H9 (cell line): ENCODE results near the gene INTS3. TPM values are rescaled to one million over a fixed set of nuclear protein-coding genes. Genes with fewer than 3 reads are reported as not detected.

Experiments
- DNase-seq: peaks from one replicate; pipeline ENCODE4 v3.0.0-alpha.2; 2017
- H2AFZ ChIP-seq: one replicate; pipeline ENCODE4 v1.6.1; 2013; ENCODE audit warnings: mild to moderate bottlenecking, low read length, control low read depth, moderate library complexity
- H2AK5ac ChIP-seq: 2 replicates; pipeline ENCODE4 v1.6.1; 2013; ENCODE audit warnings: low read length, control low read depth, mixed read lengths; ENCODE audit not compliant: insufficient read length
- H2BK120ac ChIP-seq: one replicate; pipeline ENCODE4 v1.6.1; 2013; ENCODE audit warnings: low read depth, mild to moderate bottlenecking, low read length, control low read depth, inconsistent platforms; ENCODE audit not compliant: poor library complexity, severe bottlenecking
- H2BK12ac ChIP-seq: 2 replicates; pipeline ENCODE4 v1.6.1; 2013; ENCODE audit warnings: low read length, control low read depth, mixed read lengths, low read depth; ENCODE audit not compliant: insufficient read length
- H2BK15ac ChIP-seq: 2 replicates; pipeline ENCODE4 v1.6.1; 2013; ENCODE audit warnings: low read depth, low read length, control low read depth
- H2BK20ac ChIP-seq: one replicate; pipeline ENCODE4 v1.6.1; 2013; ENCODE audit warnings: low read depth, mild to moderate bottlenecking, low read length, control low read depth, inconsistent platforms; ENCODE audit not compliant: poor library complexity, severe bottlenecking
- H2BK5ac ChIP-seq: 2 replicates; pipeline ENCODE4 v1.6.1; 2013; ENCODE audit warnings: low read length, control low read depth, mixed read lengths; ENCODE audit not compliant: insufficient read length
- H3K14ac ChIP-seq: 2 replicates; pipeline ENCODE4 v1.6.1; 2013; ENCODE audit warnings: low read length, control low read depth; ENCODE audit not compliant: insufficient read depth
- H3K18ac ChIP-seq: 2 replicates; pipeline ENCODE4 v1.6.1; 2013; ENCODE audit warnings: low read depth, mild to moderate bottlenecking, mixed read lengths, low read length, control low read depth; ENCODE audit not compliant: insufficient read length
- H3K23ac ChIP-seq: 2 replicates; pipeline ENCODE4 v1.6.1; 2013; ENCODE audit warnings: low read length, control low read depth, mixed read lengths, low read depth; ENCODE audit not compliant: insufficient read length
- H3K23me2 ChIP-seq: 2 replicates; pipeline ENCODE4 v1.6.1; 2013; ENCODE audit warnings: low read depth, mild to moderate bottlenecking, mixed read lengths, low read length, control low read depth; ENCODE audit not compliant: insufficient read length, poor library complexity, severe bottlenecking
- H3K27ac ChIP-seq: 2 replicates; pipeline ENCODE4 v1.5.1; 2013; ENCODE audit warnings: low read length, control low read depth, mixed read lengths, low read depth; ENCODE audit not compliant: insufficient read length
- H3K27me3 ChIP-seq: 2 replicates; pipeline ENCODE4 v1.6.1; 2013; ENCODE audit warnings: low read length, control low read depth, inconsistent platforms; ENCODE audit not compliant: insufficient read depth
- H3K4ac ChIP-seq: 2 replicates; pipeline ENCODE4 v1.6.1; 2013; ENCODE audit warnings: low read depth, mild to moderate bottlenecking, control low read depth, inconsistent platforms, low read length, moderate library complexity
- H3K4me1 ChIP-seq: 2 replicates; pipeline ENCODE4 v1.6.1; 2013; ENCODE audit warnings: low read length, control low read depth, inconsistent platforms; ENCODE audit not compliant: insufficient read depth
- H3K4me2 ChIP-seq: 2 replicates; pipeline ENCODE4 v1.6.1; 2013; ENCODE audit warnings: low read length, control low read depth, mixed read lengths; ENCODE audit not compliant: insufficient read length, insufficient read depth
- H3K56ac ChIP-seq: 2 replicates; pipeline ENCODE4 v1.6.1; 2013; ENCODE audit warnings: low read depth, mild to moderate bottlenecking, mixed read lengths, low read length, control low read depth; ENCODE audit not compliant: insufficient read length
- H3K79me1 ChIP-seq: 2 replicates; pipeline ENCODE4 v1.6.1; 2013; ENCODE audit warnings: low read depth, mild to moderate bottlenecking, moderate library complexity, low read length, control low read depth, inconsistent platforms; ENCODE audit not compliant: insufficient read depth, poor library complexity, severe bottlenecking
- H3K79me2 ChIP-seq: 2 replicates; pipeline ENCODE4 v1.6.1; 2013; ENCODE audit warnings: low read length, control low read depth, inconsistent platforms; ENCODE audit not compliant: insufficient read depth
- H3K9ac ChIP-seq: 2 replicates; pipeline ENCODE4 v1.6.1; 2013; ENCODE audit warnings: low read length, control low read depth, mixed read lengths; ENCODE audit not compliant: insufficient read length; ENCODE audit errors: extremely low read depth
- H3K9me3 ChIP-seq: one replicate; pipeline ENCODE4 v1.6.1; 2013; ENCODE audit warnings: low read depth, low read length, inconsistent platforms; ENCODE audit not compliant: control insufficient read depth
- H3T11ph ChIP-seq: one replicate; pipeline ENCODE4 v1.6.1; 2013; ENCODE audit warnings: mild to moderate bottlenecking, low read length, control low read depth, inconsistent platforms
- H4K20me1 ChIP-seq: one replicate; pipeline ENCODE4 v1.6.1; 2013; ENCODE audit not compliant: control insufficient read depth, insufficient read length, insufficient read depth
- H4K5ac ChIP-seq: 2 replicates; pipeline ENCODE4 v1.6.1; 2013; ENCODE audit warnings: low read depth, mild to moderate bottlenecking, mixed read lengths, low read length, control low read depth; ENCODE audit not compliant: insufficient read length
- H4K8ac ChIP-seq: replicated peaks from 2 replicates; pipeline ENCODE4 v1.6.1; 2013; ENCODE audit warnings: low read length, control low read depth, mixed read lengths, low read depth; ENCODE audit not compliant: insufficient read length
- H4K91ac ChIP-seq: 2 replicates; pipeline ENCODE4 v1.6.1; 2013; ENCODE audit warnings: low read depth, mild to moderate bottlenecking, moderate library complexity, mixed read lengths, low read length, control low read depth; ENCODE audit not compliant: insufficient read length
- H3K27ac Mint-ChIP-seq, 3 experiments: 2 replicates in 2 of 3; 3 replicates in 1 of 3; pipeline ENCODE4 v1.8.0; 2020 to 2021; ENCODE audit warnings: mixed read lengths in 3 of 3, mild to moderate bottlenecking in 1 of 3, moderate library complexity in 1 of 3
- H3K27me3 Mint-ChIP-seq: 2 replicates; pipeline ENCODE4 v1.8.0; 2021; ENCODE audit warnings: low read depth, mild to moderate bottlenecking, moderate library complexity, mixed read lengths
- H3K36me3 Mint-ChIP-seq, 3 experiments: 2 replicates in 2 of 3; 3 replicates in 1 of 3; pipeline ENCODE4 v1.8.0; 2020 to 2021; ENCODE audit warnings: low read depth in 3 of 3, mixed read lengths in 3 of 3; ENCODE audit not compliant: insufficient read depth in 1 of 3
- H3K4me1 Mint-ChIP-seq, 2 experiments: 2 replicates each; pipeline ENCODE4 v1.8.0; 2020; ENCODE audit warnings: mixed read lengths in 2 of 2
- H3K4me3 Mint-ChIP-seq, 2 experiments: 2 replicates in 1 of 2; 3 replicates in 1 of 2; pipeline ENCODE4 v1.8.0; 2020 to 2021; ENCODE audit warnings: mild to moderate bottlenecking in 2 of 2, mixed read lengths in 2 of 2, moderate library complexity in 1 of 2
- H3K9me3 Mint-ChIP-seq, 2 experiments: 2 replicates in 1 of 2; 3 replicates in 1 of 2; pipeline ENCODE4 v1.8.0; 2020; ENCODE audit warnings: mild to moderate bottlenecking in 2 of 2, mixed read lengths in 2 of 2, moderate library complexity in 1 of 2
- WGBS: extraction: QIAGEN DNeasy Blood & Tissue Kit; methylation state at CpG from one replicate; pipeline ENCODE4 v1.1.7; 2013; ENCODE audit warnings: missing lambda C conversion rate, low lambda C conversion rate, mixed read lengths; ENCODE audit not compliant: insufficient read length; ENCODE audit errors: extremely low coverage; 5-methylcytosine and 5-hydroxymethylcytosine counted together
- total RNA-seq: library from RNA; stranded (reverse); gene quantifications from 2 replicates; pipeline ENCODE4 v1.2.1, GENCODE V29; 2021
- TF ChIP-seq, protein P1 (sequence below): fragments of 200-600 bp; sonication (generic); conservative IDR thresholded peaks from 3 replicates; pipeline ENCODE4 v1.8.0; 2021; ENCODE audit warnings: antibody characterized with exemption, mild to moderate bottlenecking

INTS3 gene
- total RNA-seq, 1 experiment from 2014 or later, result 67.1 TPM

DNA sequence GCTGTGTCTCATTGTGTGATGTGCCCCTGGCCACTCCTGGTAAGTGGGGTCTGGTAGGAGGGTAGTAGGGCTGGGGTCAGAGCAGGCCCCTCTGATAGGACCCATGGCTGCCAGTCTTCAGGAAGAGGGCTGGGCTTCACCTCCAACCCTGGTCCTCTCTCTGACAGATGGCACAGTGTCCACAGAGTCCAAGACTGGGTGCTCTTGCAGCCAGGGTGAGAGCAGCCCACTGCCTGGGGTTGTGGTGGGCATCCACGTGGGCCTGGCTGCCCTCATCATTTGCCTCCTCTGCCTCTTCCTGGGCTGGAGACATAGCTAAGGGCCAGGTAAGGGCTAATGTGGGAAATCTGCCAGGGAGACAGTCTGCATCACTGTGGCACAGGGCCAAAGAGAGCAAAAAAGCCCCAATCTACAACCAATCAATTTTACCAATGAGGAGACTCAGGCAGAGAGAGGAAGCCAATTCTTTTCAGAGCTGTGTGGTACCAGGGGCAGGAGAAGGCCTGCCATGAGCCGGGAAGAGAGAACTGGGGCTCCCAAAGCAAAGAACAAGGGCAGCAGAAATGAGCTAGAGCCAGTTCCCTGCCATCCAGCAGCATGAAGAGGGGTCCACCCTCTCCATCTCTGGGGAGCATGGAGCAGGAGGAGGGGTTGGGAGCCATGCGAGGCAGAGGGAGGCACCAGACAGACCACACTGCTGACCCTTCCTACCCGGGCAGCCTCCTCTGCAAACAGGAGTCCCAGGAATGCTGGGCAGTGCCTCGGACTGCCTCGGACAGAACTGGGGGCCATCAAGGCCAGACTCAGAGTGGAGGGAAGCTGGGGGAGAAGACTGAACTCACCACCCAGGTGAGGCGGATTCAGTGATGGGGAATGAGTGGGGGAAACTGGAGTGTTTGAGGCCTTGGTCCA is 74.2 kb downstream of the INTS3 start:
- H3K27ac ChIP-seq, result no peak overlapping the region
- H3K79me2 ChIP-seq, result no peaks in the 10 kb centered on the region
- H3K36me3 Mint-ChIP-seq, result peaks cover 6 to 12% (median 12%) of the 10 kb centered on the region in 3 experiments; a peak in 6 of 7 replicates
- H4K8ac ChIP-seq, result no peak overlapping the region
- H3K23ac ChIP-seq, result no peak overlapping the region
- no peak overlapping the region for H3K18ac ChIP-seq
- H3K4me1 Mint-ChIP-seq, result peaks cover 19 to 20% of the 10 kb centered on the region in 2 experiments
- no peaks in the 10 kb centered on the region for H4K20me1 ChIP-seq
- no peaks in the 10 kb centered on the region for H3K27me3 ChIP-seq
- peak overlapping the region; percentile 6 to 89 (median 59); a peak in 5 of 7 replicates for H3K27ac Mint-ChIP-seq
- H3K79me1 ChIP-seq, result no peaks in the 10 kb centered on the region
- no peak overlapping the region for H3K4me3 Mint-ChIP-seq
- H3K4me1 ChIP-seq, result no peaks in the 10 kb centered on the region
- H4K91ac ChIP-seq, result no peak overlapping the region
- no peak overlapping the region for H2BK12ac ChIP-seq
- WGBS, result no CpG with 5 or more reads among the region's 7 CpGs
- no peak overlapping the region for H3K56ac ChIP-seq
- H3K9me3 ChIP-seq, result no peaks in the 10 kb centered on the region
- H3K23me2 ChIP-seq, result no peaks in the 10 kb centered on the region
- H2BK5ac ChIP-seq, result no peak overlapping the region
- H3K4me2 ChIP-seq, result no peak overlapping the region
- H2BK120ac ChIP-seq, result no peak overlapping the region
- H3K27me3 Mint-ChIP-seq, result peaks cover 4% of the 10 kb centered on the region
- H2AFZ ChIP-seq, result no peak overlapping the region
- no peaks in the 10 kb centered on the region for H3K9me3 Mint-ChIP-seq
- no peak overlapping the region for H4K5ac ChIP-seq
- H3K4ac ChIP-seq, result no peak overlapping the region
- TF ChIP-seq, protein P1, sequence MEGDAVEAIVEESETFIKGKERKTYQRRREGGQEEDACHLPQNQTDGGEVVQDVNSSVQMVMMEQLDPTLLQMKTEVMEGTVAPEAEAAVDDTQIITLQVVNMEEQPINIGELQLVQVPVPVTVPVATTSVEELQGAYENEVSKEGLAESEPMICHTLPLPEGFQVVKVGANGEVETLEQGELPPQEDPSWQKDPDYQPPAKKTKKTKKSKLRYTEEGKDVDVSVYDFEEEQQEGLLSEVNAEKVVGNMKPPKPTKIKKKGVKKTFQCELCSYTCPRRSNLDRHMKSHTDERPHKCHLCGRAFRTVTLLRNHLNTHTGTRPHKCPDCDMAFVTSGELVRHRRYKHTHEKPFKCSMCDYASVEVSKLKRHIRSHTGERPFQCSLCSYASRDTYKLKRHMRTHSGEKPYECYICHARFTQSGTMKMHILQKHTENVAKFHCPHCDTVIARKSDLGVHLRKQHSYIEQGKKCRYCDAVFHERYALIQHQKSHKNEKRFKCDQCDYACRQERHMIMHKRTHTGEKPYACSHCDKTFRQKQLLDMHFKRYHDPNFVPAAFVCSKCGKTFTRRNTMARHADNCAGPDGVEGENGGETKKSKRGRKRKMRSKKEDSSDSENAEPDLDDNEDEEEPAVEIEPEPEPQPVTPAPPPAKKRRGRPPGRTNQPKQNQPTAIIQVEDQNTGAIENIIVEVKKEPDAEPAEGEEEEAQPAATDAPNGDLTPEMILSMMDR, result no peak
- no peak overlapping the region for H3K9ac ChIP-seq
- H3T11ph ChIP-seq, result no peak overlapping the region
- no peak for DNase-seq
- no peak overlapping the region for H3K14ac ChIP-seq
- H2AK5ac ChIP-seq, result no peak overlapping the region
- H2BK20ac ChIP-seq, result no peak overlapping the region
- no peak overlapping the region for H2BK15ac ChIP-seq
